Keratinocyte (primary cell): ENCODE measurements around the gene GDPD2. TPM values are rescaled to one million over a fixed set of nuclear protein-coding genes. Genes with fewer than 3 reads are reported as not detected.

ENCODE experiments used
- DNase-seq: peaks from one replicate; pipeline ENCODE4 v3.0.0-alpha.2; 2011; ENCODE audit warnings: low read depth, missing footprints, low spot score
- FAIRE-seq: peaks from 2 replicates; lab custom pipeline; 2011; peaks lifted over from hg19 to GRCh38; lab: Jason Lieb, UNC
- H2AFZ ChIP-seq: 2 replicates; pipeline ENCODE4 v1.6.0; 2012; ENCODE audit warnings: low read length, control low read depth, inconsistent platforms; ENCODE audit not compliant: control insufficient read depth
- H3K27ac ChIP-seq: 2 replicates; pipeline ENCODE4 v1.5.1; 2011; ENCODE audit warnings: low read length; ENCODE audit not compliant: control insufficient read depth, insufficient read depth
- H3K27me3 ChIP-seq: 3 replicates; pipeline ENCODE4 v1.6.0; 2011; ENCODE audit warnings: low read length; ENCODE audit not compliant: control insufficient read depth, insufficient read depth; ENCODE audit errors: extremely low read depth
- H3K36me3 ChIP-seq, 2 experiments: 2 replicates in 1 of 2; 3 replicates in 1 of 2; pipeline ENCODE4 v1.5.1; 2011; ENCODE audit warnings: low read length in 2 of 2, mild to moderate bottlenecking in 1 of 2; ENCODE audit not compliant: control insufficient read depth in 2 of 2, insufficient read depth in 2 of 2; ENCODE audit errors: extremely low read depth in 1 of 2
- H3K4me1 ChIP-seq: 3 replicates; pipeline ENCODE4 v1.5.1; 2011; ENCODE audit warnings: low read length; ENCODE audit not compliant: control insufficient read depth, insufficient read depth; ENCODE audit errors: extremely low read depth
- H3K4me2 ChIP-seq: 3 replicates; pipeline ENCODE4 v1.6.0; 2011; ENCODE audit warnings: low read depth, low read length; ENCODE audit not compliant: control insufficient read depth, insufficient read depth; ENCODE audit errors: extremely low read depth
- H3K4me3 ChIP-seq, 3 experiments: fragments of 200-600 bp in 1 of 3; sonication (generic) in 1 of 3; 2 replicates in 2 of 3; 3 replicates in 1 of 3; pipeline ENCODE4 v1.5.1; 2011 to 2016; ENCODE audit warnings: low read length in 3 of 3, mild to moderate bottlenecking in 3 of 3, control low read depth in 2 of 3, inconsistent platforms in 1 of 3, low read depth in 1 of 3, mixed read lengths in 1 of 3, mixed run types in 1 of 3, moderate library complexity in 1 of 3; ENCODE audit not compliant: control insufficient read depth in 2 of 3, insufficient read depth in 2 of 3; ENCODE audit errors: extremely low read depth in 1 of 3
- H3K79me2 ChIP-seq: 2 replicates; pipeline ENCODE4 v1.6.0; 2012; ENCODE audit warnings: low read length; ENCODE audit not compliant: control insufficient read depth, insufficient read depth
- H3K9ac ChIP-seq: 3 replicates; pipeline ENCODE4 v1.6.0; 2011; ENCODE audit warnings: low read length; ENCODE audit not compliant: control insufficient read depth, insufficient read depth; ENCODE audit errors: extremely low read depth
- H3K9me1 ChIP-seq: 3 replicates; pipeline ENCODE4 v1.6.0; 2011; ENCODE audit warnings: low read length; ENCODE audit not compliant: control insufficient read depth, insufficient read depth; ENCODE audit errors: extremely low read depth
- H3K9me3 ChIP-seq: 2 replicates; pipeline ENCODE4 v1.5.1; 2012; ENCODE audit warnings: low read depth, low read length; ENCODE audit not compliant: control insufficient read depth
- H4K20me1 ChIP-seq: 3 replicates; pipeline ENCODE4 v1.6.0; 2011; ENCODE audit warnings: low read length; ENCODE audit not compliant: control insufficient read depth, insufficient read depth; ENCODE audit errors: extremely low read depth
- EZH2 ChIP-seq: IDR thresholded peaks from one replicate; pipeline ENCODE4 v1.6.1; 2012; ENCODE audit warnings: inconsistent platforms, mild to moderate bottlenecking, low read length, moderate library complexity
- dilution Hi-C: fragments of 300-500 bp; cut with MboI; formaldehyde crosslinking; loops from one replicate; pipeline ENCODE4 v1.7.0; 2020; ENCODE audit warnings: low sequenced_read_pairs; ENCODE audit not compliant: extremely low pct_ligation_motif_present
- polyA plus RNA-seq, 5 experiments: library from polyadenylated mRNA; depleted of rRNA in 3 of 5; stranded (reverse) in 3 of 5; stranded (forward) in 1 of 5; unstranded in 1 of 5; fragments of >200 nt; gene quantifications; 1 replicate in 1 of 5; 2 replicates in 3 of 5; 3 replicates in 1 of 5; pipeline versions ENCODE4 v1.2.1 to v1.2.3, GENCODE V29; 2011 to 2012; ENCODE audit warnings: missing spikeins in 2 of 5, low read depth in 1 of 5, low replicate concordance in 1 of 5
- TF ChIP-seq, protein P1 (sequence below), 3 experiments: IDR thresholded peaks in 1 of 3; conservative IDR thresholded peaks in 1 of 3; optimal IDR thresholded peaks in 1 of 3; 2 replicates in 2 of 3; 3 replicates in 1 of 3; pipeline versions ENCODE3 to v1.5.1; 2011; ENCODE audit warnings: low read length in 3 of 3, mild to moderate bottlenecking in 3 of 3, moderate library complexity in 2 of 3, control low read depth in 1 of 3, inconsistent platforms in 1 of 3; ENCODE audit not compliant: insufficient read depth in 2 of 3; ENCODE audit errors: extremely low read depth in 1 of 3

GDPD2 gene
- polyA plus RNA-seq, 1 donor (not counting 4 experiments of a cell fraction or from before 2014, with no cell fraction given): 7.2 TPM

DNA sequence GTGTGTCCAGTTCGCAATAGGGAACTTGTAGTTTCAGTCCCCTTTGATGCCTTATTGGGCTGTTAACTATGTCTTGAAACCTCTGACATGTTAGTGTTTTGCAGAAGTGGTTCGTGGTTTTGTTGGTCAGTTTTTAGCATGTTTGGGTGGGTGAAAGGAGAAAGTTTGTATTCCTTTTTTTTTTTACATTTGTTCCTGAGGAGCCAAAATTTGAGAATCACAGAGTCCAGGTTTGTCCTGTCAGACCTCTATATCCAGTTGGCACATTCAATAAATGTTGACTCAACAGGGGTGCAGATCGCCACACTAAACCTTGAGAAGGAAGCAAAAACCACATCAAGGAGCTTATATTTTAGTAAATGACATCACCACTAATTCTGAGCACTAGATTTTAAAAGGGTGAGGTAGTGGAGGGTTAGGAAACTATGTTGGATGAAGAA lies 47.8 kb downstream of the GDPD2 start:
- H3K4me3 ChIP-seq: no peak overlapping the region
- H3K4me1 ChIP-seq: no peaks in the 10 kb centered on the region
- DNase-seq (no peak), FAIRE-seq (no peak)
- H3K79me2 ChIP-seq: no peaks in the 10 kb centered on the region
- no peaks in the 10 kb centered on the region for H3K36me3 ChIP-seq
- TF ChIP-seq EZH2: no peak
- TF ChIP-seq, protein P1, sequence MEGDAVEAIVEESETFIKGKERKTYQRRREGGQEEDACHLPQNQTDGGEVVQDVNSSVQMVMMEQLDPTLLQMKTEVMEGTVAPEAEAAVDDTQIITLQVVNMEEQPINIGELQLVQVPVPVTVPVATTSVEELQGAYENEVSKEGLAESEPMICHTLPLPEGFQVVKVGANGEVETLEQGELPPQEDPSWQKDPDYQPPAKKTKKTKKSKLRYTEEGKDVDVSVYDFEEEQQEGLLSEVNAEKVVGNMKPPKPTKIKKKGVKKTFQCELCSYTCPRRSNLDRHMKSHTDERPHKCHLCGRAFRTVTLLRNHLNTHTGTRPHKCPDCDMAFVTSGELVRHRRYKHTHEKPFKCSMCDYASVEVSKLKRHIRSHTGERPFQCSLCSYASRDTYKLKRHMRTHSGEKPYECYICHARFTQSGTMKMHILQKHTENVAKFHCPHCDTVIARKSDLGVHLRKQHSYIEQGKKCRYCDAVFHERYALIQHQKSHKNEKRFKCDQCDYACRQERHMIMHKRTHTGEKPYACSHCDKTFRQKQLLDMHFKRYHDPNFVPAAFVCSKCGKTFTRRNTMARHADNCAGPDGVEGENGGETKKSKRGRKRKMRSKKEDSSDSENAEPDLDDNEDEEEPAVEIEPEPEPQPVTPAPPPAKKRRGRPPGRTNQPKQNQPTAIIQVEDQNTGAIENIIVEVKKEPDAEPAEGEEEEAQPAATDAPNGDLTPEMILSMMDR (optimal IDR thresholded peaks at IDR 0.05 in 1 of 3, IDR thresholded peaks at IDR 0.05 in 1 of 3, conservative IDR thresholded peaks at IDR 0.05 in 1 of 3; ENCODE audit: extremely low read depth in 1 of 3, insufficient read depth in 2 of 3, low read length in 3 of 3): no peak
- dilution Hi-C loops: no loop called here
- no peak overlapping the region for H2AFZ ChIP-seq
- H3K27me3 ChIP-seq: no peaks in the 10 kb centered on the region
- no peak overlapping the region for H3K27ac ChIP-seq
- H3K9me3 ChIP-seq: no peaks in the 10 kb centered on the region
- H4K20me1 ChIP-seq: no peaks in the 10 kb centered on the region
- H3K9me1 ChIP-seq: no peaks in the 10 kb centered on the region
- no peak overlapping the region for H3K4me2 ChIP-seq
- H3K9ac ChIP-seq: no peak overlapping the region

DNA sequence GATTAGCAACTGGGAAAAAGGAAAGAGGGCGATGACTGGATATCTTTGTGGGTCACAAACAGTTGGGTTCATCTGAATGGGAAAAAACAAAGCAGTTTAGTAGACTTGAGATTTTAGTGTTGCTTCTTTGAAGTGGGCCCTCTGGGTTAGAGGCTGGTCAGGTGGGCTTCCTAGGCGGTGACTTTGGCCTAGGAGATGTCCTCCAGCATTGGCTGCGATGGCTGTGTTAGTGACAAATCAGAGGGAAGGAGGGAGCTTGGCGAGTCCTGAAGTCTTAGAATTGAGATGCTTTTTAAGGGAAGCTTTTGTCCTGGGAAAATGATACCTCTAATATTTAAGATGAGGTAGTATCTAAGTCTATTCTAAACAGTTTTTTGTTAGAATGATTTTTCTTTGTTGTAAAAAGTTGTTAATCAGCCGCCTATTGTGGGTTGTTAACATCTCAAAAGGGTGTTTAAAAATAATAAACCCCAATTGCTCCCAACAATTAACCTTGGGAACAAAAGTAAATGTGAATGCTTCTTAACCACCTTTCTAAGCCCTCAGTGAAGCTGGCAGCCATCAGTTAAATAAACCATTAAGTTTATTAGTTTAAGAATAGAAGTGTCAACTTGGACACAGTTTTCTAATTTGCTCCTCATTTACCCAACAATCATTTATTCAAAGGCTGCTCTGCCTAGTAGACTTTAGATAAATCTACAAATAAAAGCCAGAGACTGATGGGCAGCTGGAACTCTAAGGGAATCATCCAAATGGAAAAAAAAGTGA lies 53.2 kb downstream of the GDPD2 start:
- no peak for FAIRE-seq
- H3K4me1 ChIP-seq: peaks cover 20% of the 10 kb centered on the region
- H4K20me1 ChIP-seq: no peaks in the 10 kb centered on the region
- H3K9me1 ChIP-seq: no peaks in the 10 kb centered on the region
- H3K4me2 ChIP-seq: no peak overlapping the region
- H3K9ac ChIP-seq: no peak overlapping the region
- dilution Hi-C loops: no loop called here
- no peak overlapping the region for H3K27ac ChIP-seq
- no peaks in the 10 kb centered on the region for H3K27me3 ChIP-seq
- no peaks in the 10 kb centered on the region for H3K36me3 ChIP-seq
- no peak for TF ChIP-seq EZH2
- TF ChIP-seq, protein P1 (optimal IDR thresholded peaks at IDR 0.05 in 1 of 3, IDR thresholded peaks at IDR 0.05 in 1 of 3, conservative IDR thresholded peaks at IDR 0.05 in 1 of 3; ENCODE audit: extremely low read depth in 1 of 3, insufficient read depth in 2 of 3, low read length in 3 of 3): no peak
- no peak overlapping the region for H2AFZ ChIP-seq
- no peaks in the 10 kb centered on the region for H3K9me3 ChIP-seq
- H3K4me3 ChIP-seq: no peak overlapping the region
- H3K79me2 ChIP-seq: no peaks in the 10 kb centered on the region
- no peak for DNase-seq
